ENCODE measurements around the gene STK40. TPM values are rescaled to one million over a fixed set of nuclear protein-coding genes. Genes with fewer than 3 reads are reported as not detected.

STK40 gene
- total RNA-seq, 1 experiment from 2014 or later: 4.0 TPM

DNA sequence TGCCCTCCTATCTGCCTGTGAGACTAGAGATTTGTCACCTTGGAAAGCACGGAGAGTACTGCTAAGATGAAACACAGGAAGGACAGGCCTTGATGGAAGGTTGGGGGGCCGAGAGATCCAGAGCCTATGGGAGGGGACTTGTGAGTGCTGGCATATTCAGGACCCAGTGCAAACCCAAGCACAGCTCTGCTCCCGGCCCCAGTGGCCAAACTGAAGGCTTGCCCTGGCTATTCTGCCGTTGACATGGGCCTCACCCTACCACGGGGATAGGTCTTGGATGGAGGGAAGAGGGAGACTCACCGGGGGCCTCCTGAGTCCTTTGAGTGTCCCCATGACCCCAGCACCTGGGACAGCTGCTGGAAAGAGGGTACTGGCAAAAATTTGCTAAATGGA, 57.6 kb downstream of the STK40 start:
- DNase-seq (ENCODE audit: low read depth): no peak
- in situ Hi-C loops (cut with HindIII; ENCODE audit: low pct_unique_long_range_greater_than_20kb, low sequenced_read_pairs): no loop called here

GRCh38 chr1:36327421-36328087, 58.2 kb downstream of the STK40 start:
- no peak for DNase-seq (ENCODE audit: low read depth)
- in situ Hi-C loops (cut with HindIII; ENCODE audit: low pct_unique_long_range_greater_than_20kb, low sequenced_read_pairs): no loop called here

DNA sequence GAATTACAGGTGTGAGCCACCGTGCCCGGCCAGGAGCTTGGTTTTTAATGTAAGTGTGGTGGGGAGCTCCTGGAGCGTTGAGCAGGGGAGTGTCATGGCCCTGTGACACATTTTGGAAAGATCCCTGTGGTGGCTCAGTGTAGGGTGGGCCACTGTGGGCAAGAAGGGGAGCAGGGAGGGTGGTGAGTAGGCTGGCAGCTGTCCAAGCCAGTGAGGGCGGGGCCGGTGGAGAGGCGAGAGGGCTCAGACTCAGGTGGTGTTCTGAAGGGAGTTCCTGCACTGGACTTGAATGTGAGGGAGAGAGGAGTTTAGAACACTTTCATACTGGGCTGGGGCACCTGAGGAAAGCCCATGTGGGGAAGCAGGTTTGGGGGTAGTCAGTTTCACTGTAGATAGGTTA, 59.2 kb downstream of the STK40 start:
- in situ Hi-C loops (cut with HindIII; ENCODE audit: low pct_unique_long_range_greater_than_20kb, low sequenced_read_pairs): no loop called here
- no peak for DNase-seq (ENCODE audit: low read depth)

- in situ Hi-C loops (cut with HindIII; ENCODE audit: low pct_unique_long_range_greater_than_20kb, low sequenced_read_pairs): no loop called here
- no peak for DNase-seq (ENCODE audit: low read depth)
Measured at GRCh38 chr1:36324353-36324703, 61.4 kb downstream of the STK40 start.

GRCh38 chr1:36323636-36324352, 61.9 kb downstream of the STK40 start, which contains the start of gene EVA1B:
Gene EVA1B, minus strand, starts transcription at chr1:36323645. Its CDS starts 608 bp downstream, at chr1:36323037.
- DNase-seq (ENCODE audit: low read depth): peak; percentile 86
- in situ Hi-C loops (cut with HindIII; ENCODE audit: low pct_unique_long_range_greater_than_20kb, low sequenced_read_pairs): no loop called here

DNA sequence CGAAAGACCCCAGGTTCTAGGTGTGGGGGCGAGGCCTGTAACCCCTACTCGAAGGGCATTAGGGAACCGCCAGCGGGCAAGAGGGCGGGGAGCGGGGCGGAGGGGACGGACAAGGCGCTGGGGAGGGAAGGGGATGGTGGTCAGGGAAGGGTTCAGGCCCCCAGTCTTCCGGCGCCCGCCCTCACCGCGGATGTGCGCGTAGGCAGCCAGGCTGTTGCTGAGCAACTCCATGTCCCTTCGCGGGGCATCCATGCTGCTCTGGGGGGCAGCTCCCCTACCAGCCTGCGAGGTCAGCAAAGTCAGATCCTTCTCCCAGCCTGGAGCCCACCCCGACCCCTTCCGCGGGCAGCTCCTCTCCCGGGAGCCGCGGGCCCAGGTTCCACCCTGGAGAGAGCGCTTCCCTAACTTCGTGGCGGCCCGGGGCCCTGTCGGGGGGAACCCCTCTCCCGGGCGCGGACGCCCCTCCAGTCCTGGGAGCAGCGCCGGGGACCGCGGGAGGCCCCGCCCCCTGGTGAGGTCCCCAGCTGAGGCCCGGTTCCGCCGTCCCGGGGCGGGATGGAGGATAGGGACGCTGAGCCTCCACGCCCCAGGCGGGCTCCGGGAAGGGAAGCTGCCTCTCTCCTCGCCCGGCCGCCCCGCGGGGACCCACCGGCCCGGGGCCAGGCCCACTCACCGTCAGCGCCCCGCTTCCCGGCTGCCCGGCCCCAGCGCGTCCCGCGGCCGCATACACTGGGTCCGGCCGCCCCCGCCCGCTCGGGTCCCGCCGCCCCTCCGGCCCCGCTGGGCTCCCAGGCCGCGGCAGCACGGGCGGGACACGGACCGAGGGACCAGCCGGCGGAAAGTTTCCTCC, 62.7 kb downstream of the STK40 start:
- DNase-seq (ENCODE audit: low read depth): no peak
- in situ Hi-C loops (cut with HindIII; ENCODE audit: low pct_unique_long_range_greater_than_20kb, low sequenced_read_pairs): no loop called here

GRCh38 chr1:36322041-36322785, 63.5 kb downstream of the STK40 start:
- in situ Hi-C loops (cut with HindIII; ENCODE audit: low pct_unique_long_range_greater_than_20kb, low sequenced_read_pairs): no loop called here
- DNase-seq (ENCODE audit: low read depth): no peak

- in situ Hi-C loops (cut with HindIII; ENCODE audit: low pct_unique_long_range_greater_than_20kb, low sequenced_read_pairs): no loop called here
Measured at GRCh38 chr1:36321119-36321951, 64.4 kb downstream of the STK40 start.

DNA sequence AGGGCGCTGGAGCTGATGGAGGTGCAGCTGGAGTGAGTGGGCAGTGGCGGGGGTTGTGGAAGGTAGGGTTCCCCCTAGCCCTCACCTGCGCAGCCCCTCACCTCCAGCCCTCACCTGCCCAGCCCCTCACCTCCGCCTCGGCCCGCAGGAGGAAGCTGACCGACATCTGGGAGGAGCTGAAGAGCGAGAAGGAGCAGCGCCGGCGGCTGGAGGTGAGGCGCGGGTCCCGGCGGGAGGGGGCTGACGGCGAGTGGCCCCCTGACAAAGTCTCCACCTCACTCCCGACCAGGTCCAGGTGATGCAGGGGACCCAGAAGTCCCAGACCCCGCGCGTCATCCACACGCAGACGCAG, 65.0 kb downstream of the STK40 start:
- in situ Hi-C loops (cut with HindIII; ENCODE audit: low pct_unique_long_range_greater_than_20kb, low sequenced_read_pairs): no loop called here
- no peak for DNase-seq (ENCODE audit: low read depth)

More at GRCh38 chr1:36321119-36321951, 64.4 kb downstream of the STK40 start:
- DNase-seq (ENCODE audit: low read depth): no peak

- in situ Hi-C loops (cut with HindIII; ENCODE audit: low pct_unique_long_range_greater_than_20kb, low sequenced_read_pairs): no loop called here
Measured at GRCh38 chr1:36320291-36320761, 65.4 kb downstream of the STK40 start.

GRCh38 chr1:36309397-36309796, 76.3 kb downstream of the STK40 start:
- no peak for DNase-seq (ENCODE audit: low read depth)
- in situ Hi-C loops (cut with HindIII; ENCODE audit: low pct_unique_long_range_greater_than_20kb, low sequenced_read_pairs): no loop called here

More at GRCh38 chr1:36320291-36320761, 65.4 kb downstream of the STK40 start:
- no peak for DNase-seq (ENCODE audit: low read depth)

- no peak for DNase-seq (ENCODE audit: low read depth)
- in situ Hi-C loops (cut with HindIII; ENCODE audit: low pct_unique_long_range_greater_than_20kb, low sequenced_read_pairs): no loop called here
Measured at GRCh38 chr1:36307601-36308330, 78.0 kb downstream of the STK40 start.

DNA sequence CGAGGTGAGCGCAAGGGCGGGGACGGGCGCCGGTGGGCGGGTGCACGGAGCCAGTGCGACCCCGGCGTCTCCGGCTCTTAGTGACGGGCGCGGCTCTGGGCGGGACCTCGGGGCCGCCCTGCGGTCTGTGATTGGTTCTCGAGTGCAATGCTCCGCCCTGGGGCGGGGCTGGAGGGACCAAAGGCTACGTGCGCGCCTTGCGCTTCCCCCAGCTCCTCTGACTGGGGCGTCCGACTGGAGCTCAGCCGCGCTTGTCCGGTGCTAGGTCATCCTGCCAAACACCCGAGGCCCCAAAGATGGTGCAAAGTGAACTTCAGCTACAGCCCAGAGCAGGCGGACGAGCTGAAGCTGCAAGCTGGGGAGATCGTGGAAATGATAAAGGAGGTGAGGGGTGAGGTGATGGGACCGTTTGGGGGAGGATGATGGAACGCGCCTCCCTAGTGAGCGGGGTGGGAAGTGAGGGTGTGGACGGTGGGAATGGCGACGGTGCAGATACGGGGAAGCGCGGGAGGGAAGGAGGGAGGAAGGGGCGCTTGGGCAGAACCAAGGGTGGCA, 78.7 kb downstream of the STK40 start:
- peak; percentile 88 for DNase-seq (ENCODE audit: low read depth)
- in situ Hi-C loops (cut with HindIII; ENCODE audit: low pct_unique_long_range_greater_than_20kb, low sequenced_read_pairs): no loop called here

DNA sequence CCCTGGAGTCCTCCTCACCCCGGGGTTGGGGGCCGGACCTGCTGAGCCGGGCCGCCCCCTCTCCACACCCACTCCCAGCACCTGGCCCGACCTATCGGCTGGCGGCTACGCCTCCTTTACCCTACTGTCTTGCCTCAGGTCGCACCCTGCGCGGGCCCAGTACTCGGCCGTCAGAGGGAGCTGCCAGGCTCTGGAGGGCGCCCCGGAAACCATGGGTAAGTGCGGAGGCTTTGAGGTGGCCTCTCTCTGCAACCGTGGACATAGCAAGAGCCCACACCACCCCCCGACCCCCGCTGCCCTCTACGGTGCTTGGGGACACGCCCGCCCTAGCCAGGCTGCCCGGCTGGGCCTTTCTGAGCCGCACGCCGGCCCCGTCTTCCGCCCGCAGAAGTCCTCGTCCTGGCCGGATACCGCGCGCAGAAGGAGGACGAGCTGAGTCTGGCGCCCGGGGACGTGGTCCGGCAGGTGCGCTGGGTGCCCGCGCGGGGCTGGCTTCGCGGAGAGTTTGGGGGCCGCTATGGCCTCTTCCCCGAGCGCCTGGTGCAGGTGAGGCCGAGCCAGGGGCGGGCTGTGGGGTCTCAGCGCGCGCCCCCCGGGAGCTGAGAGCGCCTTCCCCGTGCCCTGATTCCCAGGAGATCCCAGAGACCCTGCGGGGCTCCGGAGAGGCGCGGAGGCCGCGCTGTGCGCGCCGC, 79.4 kb downstream of the STK40 start, which contains the start of gene SH3D21:
Gene SH3D21, plus strand, starts transcription at position 159 of the 692 bp plus-strand sequence. Its CDS starts 53 bp downstream, at position 212.
- peak; percentile 56 for DNase-seq (ENCODE audit: low read depth)
- in situ Hi-C loops (cut with HindIII; ENCODE audit: low pct_unique_long_range_greater_than_20kb, low sequenced_read_pairs): no loop called here

DNA sequence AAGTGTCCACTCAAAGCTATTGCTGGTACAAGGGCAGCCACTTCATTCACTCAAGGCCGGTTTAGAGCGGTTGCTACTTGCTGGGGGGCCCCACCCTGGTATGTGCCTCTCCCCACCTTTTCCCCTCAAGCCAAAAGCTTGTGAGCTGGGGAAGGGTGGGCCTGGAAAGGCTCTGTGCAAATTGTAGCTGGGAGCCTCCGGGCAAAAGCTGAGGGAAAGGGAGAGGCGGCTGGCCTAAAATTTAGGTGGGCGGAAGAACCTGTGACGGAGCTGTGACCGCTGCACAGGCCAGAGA, 79.9 kb downstream of the STK40 start:
- DNase-seq (ENCODE audit: low read depth): no peak
- in situ Hi-C loops (cut with HindIII; ENCODE audit: low pct_unique_long_range_greater_than_20kb, low sequenced_read_pairs): no loop called here

All from Caki2 (cell line).